GM19324 (cell line): ENCODE data around the gene ZSWIM3.

Experiments used
- ATAC-seq: cut with Tn5 transposase; IDR thresholded peaks from one replicate; pipeline ENCODE4 v1.9.1; 2021; ENCODE audit warnings: mild to moderate bottlenecking, moderate library complexity; ENCODE audit not compliant: unreplicated experiment, low FRiP score

ZSWIM3 gene

DNA sequence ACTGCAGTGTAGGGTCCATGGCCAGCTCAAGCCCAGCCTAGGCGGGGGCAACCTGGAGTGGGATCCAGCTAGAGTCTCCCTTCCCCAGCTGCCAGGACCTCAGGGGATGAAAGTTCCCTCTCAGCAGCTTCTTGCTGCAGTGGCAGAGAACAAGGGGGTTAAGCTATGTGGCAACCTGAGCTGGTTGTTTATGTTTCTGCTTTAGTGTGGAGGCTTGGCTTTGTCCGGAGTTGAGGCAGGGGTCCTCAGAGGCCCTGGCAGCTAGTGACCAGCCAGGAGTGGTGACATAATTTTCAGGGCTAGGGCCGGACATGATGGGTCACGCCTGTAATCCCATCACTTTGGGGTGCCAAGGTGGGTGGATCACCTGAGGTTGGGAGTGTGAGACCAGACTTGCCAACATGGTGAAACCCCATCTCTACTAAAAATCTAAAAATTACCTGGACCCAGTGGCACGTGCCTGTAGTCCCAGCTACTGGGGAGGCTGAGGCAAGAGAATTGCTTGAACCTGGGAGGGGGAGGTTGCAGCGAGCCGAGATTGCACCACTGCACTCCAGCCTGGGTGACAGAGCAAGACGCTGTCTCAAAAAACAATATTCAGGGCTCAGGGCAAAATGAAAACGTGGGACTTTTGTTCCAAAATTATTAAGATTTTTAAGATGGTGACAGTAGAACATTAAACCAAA lies 68.5 kb downstream of the ZSWIM3 start:
- no peak for ATAC-seq

DNA sequence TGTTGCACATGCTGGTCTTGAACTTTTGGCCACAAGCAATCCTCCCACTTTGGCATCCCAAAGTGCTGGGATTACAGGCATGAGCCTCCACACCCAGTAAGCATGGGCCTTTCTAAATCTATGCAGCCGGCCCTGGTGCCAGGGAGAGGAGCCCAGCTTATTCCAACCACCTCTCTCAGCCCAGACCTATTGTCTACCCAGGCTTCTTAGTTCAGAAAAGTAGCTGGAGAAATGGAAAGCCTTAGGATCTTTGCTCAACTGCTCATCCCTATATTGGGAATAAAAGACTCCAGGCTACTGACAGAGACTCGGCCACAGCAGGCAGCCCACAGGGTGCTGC lies 69.3 kb downstream of the ZSWIM3 start:
- ATAC-seq = no peak

DNA sequence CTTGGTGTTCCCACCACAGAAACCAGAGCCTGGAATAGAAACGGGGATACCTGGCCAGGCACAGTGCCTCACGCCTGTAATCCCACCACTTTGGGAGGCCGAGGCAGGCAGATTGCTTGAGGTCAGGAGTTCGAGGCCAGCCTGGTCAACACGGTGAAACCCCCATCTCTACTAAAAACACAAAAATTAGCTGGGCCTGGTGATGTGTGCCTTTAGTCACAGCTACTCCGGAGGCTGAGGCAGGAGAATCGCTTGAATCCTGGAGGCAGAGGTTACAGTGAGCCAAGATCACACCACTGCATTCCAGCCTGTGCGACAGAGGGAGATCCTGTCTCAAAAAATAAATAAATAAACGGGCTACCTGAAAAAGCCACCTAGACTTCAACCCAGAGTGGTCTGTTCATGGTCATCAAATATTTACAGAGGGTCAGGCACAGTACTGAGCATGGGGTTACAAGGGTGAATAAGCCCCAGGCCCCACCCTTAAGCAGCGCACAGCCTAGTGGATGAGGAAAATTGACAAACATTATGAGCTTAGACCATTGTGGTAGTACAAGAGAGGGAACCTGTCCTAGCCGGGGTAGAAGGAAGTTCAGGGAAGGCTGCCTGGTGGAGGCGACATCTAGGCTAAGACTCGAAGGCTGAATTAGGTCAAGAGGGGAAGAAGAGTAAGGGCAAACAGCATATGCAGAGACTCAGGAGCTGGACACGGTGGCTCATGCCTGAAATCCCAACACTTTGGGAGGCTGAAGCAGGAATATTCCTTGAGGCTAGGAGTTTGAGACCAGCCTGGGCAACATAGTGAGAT lies 69.9 kb downstream of the ZSWIM3 start:
- ATAC-seq = no peak
